GM12874 (cell line): ENCODE results near the gene ZNF575.

Experiments used
- TF ChIP-seq, protein P1 (sequence below): IDR thresholded peaks from 2 replicates; pipeline ENCODE4 v1.5.1; 2011; ENCODE audit warnings: low read depth, mild to moderate bottlenecking, control low read depth, low read length, moderate library complexity; ENCODE audit not compliant: insufficient read depth

Gene ZNF575

GRCh38 chr19:43511324-43511723 is 21.7 kb upstream of the ZNF575 start:
- TF ChIP-seq, protein P1, sequence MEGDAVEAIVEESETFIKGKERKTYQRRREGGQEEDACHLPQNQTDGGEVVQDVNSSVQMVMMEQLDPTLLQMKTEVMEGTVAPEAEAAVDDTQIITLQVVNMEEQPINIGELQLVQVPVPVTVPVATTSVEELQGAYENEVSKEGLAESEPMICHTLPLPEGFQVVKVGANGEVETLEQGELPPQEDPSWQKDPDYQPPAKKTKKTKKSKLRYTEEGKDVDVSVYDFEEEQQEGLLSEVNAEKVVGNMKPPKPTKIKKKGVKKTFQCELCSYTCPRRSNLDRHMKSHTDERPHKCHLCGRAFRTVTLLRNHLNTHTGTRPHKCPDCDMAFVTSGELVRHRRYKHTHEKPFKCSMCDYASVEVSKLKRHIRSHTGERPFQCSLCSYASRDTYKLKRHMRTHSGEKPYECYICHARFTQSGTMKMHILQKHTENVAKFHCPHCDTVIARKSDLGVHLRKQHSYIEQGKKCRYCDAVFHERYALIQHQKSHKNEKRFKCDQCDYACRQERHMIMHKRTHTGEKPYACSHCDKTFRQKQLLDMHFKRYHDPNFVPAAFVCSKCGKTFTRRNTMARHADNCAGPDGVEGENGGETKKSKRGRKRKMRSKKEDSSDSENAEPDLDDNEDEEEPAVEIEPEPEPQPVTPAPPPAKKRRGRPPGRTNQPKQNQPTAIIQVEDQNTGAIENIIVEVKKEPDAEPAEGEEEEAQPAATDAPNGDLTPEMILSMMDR = no peak

- TF ChIP-seq, protein P1 = no peak
Measured at GRCh38 chr19:43518051-43518450, 14.9 kb upstream of the ZNF575 start.

GRCh38 chr19:43519436-43520088 is 13.4 kb upstream of the ZNF575 start:
- TF ChIP-seq, protein P1 = peak; percentile 85

GRCh38 chr19:43522929-43523328 is 10.1 kb upstream of the ZNF575 start:
- TF ChIP-seq, protein P1 = no peak

DNA sequence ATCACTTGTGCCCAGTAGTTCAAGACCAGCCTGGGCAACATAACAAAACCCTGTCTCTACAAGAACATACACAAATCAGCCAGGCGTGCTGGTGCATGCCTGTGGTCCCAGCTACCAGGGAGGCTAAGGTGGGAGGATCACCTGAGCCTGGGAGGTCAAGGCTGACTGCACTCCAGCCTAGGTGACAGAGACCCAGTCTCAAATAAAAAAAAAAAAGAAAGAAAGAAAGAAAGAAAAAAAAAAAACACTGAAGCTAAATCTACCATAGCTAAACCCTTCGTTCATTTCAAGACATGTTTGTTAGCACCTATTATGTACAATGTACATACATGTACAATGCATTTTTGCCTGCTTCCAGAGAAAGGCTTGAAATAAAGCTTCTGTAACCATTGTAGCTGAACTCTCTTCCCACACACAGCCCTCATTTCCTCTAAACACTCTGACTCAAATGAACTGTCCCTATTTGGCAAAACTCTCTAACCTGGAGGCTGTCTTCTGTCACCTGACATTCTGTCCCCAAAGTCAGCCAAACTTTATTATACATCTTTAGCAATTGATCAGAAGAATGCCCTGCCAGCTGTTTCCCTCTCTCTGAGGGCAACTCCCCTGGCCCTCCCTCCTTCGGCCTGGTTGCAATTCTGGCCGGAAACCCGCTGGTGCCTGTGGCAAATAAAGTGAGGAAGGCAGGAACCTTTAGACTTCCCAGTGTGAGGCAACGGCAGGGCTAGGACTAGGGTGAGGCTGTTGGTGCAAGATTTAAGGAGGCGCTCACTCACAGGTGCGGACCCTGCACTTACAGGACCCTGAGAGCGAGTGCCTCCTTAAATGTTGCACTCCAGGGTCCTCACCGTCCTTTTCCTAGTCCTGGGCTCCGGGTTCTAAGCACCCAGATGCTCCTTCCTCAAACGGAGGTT is 7.8 kb upstream of the ZNF575 start:
- TF ChIP-seq, protein P1 = no peak

DNA sequence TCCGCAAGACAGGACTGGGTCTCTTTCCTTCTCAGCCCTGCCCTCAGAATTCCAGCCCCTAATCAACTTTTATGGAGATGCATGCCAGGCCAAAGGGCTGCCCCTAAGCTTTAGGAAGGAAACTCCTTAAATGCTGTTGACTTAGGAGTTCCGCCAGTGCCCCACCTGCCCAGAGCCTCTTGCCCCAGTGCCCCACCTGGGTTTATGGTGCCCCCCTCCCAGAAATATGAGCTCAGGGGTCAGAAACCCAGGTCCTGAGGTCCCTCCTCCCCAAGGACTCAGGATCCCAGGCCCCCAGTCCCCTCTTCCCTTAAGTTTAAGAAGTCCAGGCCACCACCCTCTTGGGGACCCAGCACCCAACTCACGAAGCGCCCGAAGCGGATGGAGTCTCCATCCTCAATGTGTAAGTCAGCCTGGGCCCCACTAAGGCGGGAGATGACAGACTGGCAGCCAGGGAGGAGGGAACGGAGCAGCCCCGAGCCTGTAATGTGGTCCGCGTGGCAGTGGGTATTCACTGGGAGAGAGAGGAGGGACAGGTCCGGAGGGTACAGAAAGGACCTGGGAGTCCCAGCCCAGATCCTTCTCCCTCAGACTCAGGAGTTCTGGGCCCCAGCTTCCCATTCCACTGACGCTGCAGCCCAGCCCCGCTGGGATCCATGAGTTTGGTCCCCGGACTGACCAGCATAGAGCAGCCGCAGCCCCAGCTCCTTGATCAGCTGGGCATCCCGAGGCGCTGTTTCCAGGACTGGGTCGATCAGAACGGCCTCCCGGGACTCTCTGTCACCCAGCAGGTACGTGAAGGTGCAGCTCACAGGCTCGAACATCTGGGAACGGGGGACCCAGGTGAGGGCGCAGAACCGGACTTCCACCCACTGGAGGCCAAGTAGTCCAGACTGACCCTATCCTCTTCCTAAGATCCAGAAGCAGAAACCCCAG is 6.9 kb upstream of the ZNF575 start:
- TF ChIP-seq, protein P1 = no peak
